C4-2B (cell line): ENCODE results near the gene DCST2.

ENCODE experiments used
- ZFX ChIP-seq: fragments of 450-650 bp; IDR thresholded peaks from 2 replicates; pipeline ENCODE4 v1.6.1; 2017
- TF ChIP-seq, protein P1 (sequence below): fragments of 450-650 bp; conservative IDR thresholded peaks from 2 replicates; pipeline ENCODE4 v1.5.1; 2017; ENCODE audit warnings: mild to moderate bottlenecking

DNA sequence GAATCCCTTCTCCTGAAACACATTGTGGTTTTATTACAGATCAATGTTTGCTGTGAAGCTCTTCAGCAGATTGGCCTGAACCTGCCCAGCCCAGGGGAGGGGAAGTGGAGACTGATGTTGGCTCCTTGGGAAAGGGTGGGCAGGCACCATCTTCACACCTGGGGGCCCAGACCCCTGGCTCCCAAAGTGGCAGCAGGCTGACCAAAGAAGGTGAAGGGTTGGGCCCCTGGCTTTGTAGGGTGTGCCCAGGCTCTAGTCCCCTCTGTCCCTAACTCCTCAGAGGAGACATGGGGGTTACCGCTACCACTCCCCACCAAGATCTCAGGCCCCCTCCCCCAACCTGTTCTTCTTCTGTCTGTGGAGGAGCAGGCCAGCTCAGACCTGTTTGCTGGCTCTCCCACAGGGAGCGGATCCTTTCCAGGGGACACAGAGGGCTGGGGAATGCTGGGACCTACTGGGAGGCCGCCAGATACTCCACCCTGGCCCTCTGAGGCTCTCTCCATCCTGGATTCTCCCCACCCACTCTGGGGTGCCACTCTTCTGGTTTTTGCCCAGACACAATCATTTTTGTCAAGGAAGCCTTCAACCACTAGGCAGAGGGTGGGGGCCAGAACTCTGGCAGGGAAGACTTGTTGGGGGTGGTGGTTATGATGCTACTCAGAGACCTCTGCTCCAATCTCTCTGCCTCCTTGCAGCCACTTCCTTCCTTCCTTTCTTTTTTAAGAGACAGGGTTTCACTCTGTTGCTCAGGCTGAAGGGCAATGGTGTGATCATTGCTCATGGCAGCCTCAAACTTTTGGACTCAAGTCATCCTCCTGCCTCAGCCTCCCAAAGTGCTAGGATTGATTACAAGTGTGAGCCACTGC, 40.0 kb upstream of the DCST2 start:
- TF ChIP-seq, protein P1, sequence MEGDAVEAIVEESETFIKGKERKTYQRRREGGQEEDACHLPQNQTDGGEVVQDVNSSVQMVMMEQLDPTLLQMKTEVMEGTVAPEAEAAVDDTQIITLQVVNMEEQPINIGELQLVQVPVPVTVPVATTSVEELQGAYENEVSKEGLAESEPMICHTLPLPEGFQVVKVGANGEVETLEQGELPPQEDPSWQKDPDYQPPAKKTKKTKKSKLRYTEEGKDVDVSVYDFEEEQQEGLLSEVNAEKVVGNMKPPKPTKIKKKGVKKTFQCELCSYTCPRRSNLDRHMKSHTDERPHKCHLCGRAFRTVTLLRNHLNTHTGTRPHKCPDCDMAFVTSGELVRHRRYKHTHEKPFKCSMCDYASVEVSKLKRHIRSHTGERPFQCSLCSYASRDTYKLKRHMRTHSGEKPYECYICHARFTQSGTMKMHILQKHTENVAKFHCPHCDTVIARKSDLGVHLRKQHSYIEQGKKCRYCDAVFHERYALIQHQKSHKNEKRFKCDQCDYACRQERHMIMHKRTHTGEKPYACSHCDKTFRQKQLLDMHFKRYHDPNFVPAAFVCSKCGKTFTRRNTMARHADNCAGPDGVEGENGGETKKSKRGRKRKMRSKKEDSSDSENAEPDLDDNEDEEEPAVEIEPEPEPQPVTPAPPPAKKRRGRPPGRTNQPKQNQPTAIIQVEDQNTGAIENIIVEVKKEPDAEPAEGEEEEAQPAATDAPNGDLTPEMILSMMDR, result no peak
- no peak for TF ChIP-seq ZFX
